ENCODE measurements around the gene SHMT1.
"Not testable (repeated sequence)": the region's sequence is repeated elsewhere in the genome, so short reads cannot be mapped to it uniquely, and the experiment has no call there.

SHMT1 gene

DNA sequence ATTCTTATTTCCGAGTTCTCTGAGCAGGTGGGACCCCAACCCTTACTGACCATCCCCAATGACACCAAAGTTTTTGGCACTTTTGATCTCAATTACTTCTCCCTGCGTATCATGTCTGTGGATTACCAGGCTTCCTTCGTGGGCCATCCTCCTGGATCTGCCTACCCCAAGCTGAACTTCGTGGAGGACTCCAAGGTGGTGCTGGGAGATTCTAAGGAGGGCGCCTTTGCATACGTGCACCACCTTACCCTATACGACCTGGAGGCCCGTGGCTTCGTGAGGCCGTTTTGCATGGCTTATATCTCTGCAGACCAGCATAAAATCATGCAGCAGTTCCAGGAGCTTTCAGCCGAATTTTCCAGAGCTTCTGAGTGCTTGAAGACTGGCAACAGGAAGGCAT lies 47.4 kb downstream of the SHMT1 start:
- Histone ChIP-seq H3K27me3 (replicated peaks) (no peaks in the 10 kb centered on the region), H3K4me3 (ENCODE audit: low read depth, low read length) (peak overlapping the region; percentile 95), H3K27ac (peak overlapping the region; percentile 92), H3K36me3 (replicated peaks) (peaks cover 6% of the 10 kb centered on the region)
- in situ Hi-C loops (cut with HindIII; ENCODE audit: low pct_ligation_motif_present, low sequenced_read_pairs) = no loop called here
- DNase-seq = no peak
- no peak for TF ChIP-seq CTCF (IDR thresholded peaks at IDR 0.05; ENCODE audit: low read depth, low read length, missing control alignments)

- H3K36me3 ChIP-seq (replicated peaks) = peaks cover 6% of the 10 kb centered on the region
- peak overlapping the region; percentile 92 for H3K27ac ChIP-seq
- no peaks in the 10 kb centered on the region for H3K27me3 ChIP-seq (replicated peaks)
- TF ChIP-seq CTCF (IDR thresholded peaks at IDR 0.05; ENCODE audit: low read depth, low read length, missing control alignments) = no peak
- in situ Hi-C loops (cut with HindIII; ENCODE audit: low pct_ligation_motif_present, low sequenced_read_pairs) = no loop called here
- DNase-seq = no peak
- peak overlapping the region; percentile 95 for H3K4me3 ChIP-seq (ENCODE audit: low read depth, low read length)
These were observed 47.8 kb downstream of the SHMT1 start for GRCh38 chr17:18315562-18315922.

GRCh38 chr17:18314731-18315561 lies 48.4 kb downstream of the SHMT1 start, which contains the start of the genes SMCR8 and TOP3A:
Gene SMCR8 (plus strand): TSS chr17:18315293. CDS start chr17:18315790, 497 bp downstream.
Gene TOP3A (minus strand): TSS chr17:18314994. CDS start chr17:18314778, 216 bp downstream.
- Histone ChIP-seq H3K27ac (peak within 1 kb of the TSS; percentile 92), H3K4me3 (ENCODE audit: low read depth, low read length) (peak within 1 kb of the TSS; percentile 95), H3K27me3 (replicated peaks) (no peaks in the 10 kb centered on the region), H3K36me3 (replicated peaks) (peaks cover 6% of the 10 kb centered on the region)
- no peak for TF ChIP-seq CTCF (IDR thresholded peaks at IDR 0.05; ENCODE audit: low read depth, low read length, missing control alignments)
- DNase-seq = peak; percentile 99
- in situ Hi-C loops (cut with HindIII; ENCODE audit: low pct_ligation_motif_present, low sequenced_read_pairs) = no loop called here

GRCh38 chr17:18314059-18314730 lies 49.2 kb downstream of the SHMT1 start:
- DNase-seq = no peak
- peaks cover 8% of the 10 kb centered on the region for H3K36me3 ChIP-seq (replicated peaks)
- in situ Hi-C loops (cut with HindIII; ENCODE audit: low pct_ligation_motif_present, low sequenced_read_pairs) = no loop called here
- H3K27me3 ChIP-seq (replicated peaks) = no peaks in the 10 kb centered on the region
- H3K4me3 ChIP-seq (ENCODE audit: low read depth, low read length) = peak overlapping the region; percentile 95
- no peak for TF ChIP-seq CTCF (IDR thresholded peaks at IDR 0.05; ENCODE audit: low read depth, low read length, missing control alignments)
- H3K27ac ChIP-seq = peak overlapping the region; percentile 92

- Histone ChIP-seq H3K27me3 (replicated peaks) (no peaks in the 10 kb centered on the region), H3K4me3 (ENCODE audit: low read depth, low read length) (no peak overlapping the region), H3K36me3 (replicated peaks) (peaks cover 34% of the 10 kb centered on the region), H3K27ac (no peak overlapping the region)
- no peak for DNase-seq
- TF ChIP-seq CTCF (IDR thresholded peaks at IDR 0.05; ENCODE audit: low read depth, low read length, missing control alignments) = no peak
- in situ Hi-C loops (cut with HindIII; ENCODE audit: low pct_ligation_motif_present, low sequenced_read_pairs) = no loop called here
These were observed 54.1 kb downstream of the SHMT1 start for GRCh38 chr17:18309202-18309601.

DNA sequence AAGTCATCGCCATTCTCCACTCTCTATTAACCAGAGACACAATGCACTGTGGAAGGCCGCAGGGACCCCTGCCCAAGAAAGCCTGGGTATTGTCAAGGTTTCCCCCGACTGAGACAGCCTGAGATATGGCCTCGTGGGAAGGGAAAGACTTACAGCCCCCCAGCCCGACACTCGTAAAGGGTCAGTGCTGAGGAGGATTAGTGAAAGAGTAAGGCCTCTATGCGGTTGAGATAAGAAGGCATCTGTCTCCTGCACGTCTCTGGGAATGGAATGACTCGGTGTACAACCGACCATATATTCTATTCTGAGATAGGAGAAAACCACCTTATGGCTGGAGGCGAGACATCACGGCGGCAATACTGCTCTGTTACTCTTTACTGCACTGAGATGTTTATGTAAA lies 60.1 kb downstream of the SHMT1 start:
- H3K27ac ChIP-seq; in situ Hi-C loops (cut with HindIII; ENCODE audit: low pct_ligation_motif_present, low sequenced_read_pairs); DNase-seq; H3K27me3 ChIP-seq (replicated peaks); H3K4me3 ChIP-seq (ENCODE audit: low read depth, low read length): not testable (repeated sequence)
- peaks cover 65% of the 10 kb centered on the region for H3K36me3 ChIP-seq (replicated peaks)
